H1 (cell line): ENCODE measurements around the gene GPN2. TPM values are rescaled to one million over a fixed set of nuclear protein-coding genes. Genes with fewer than 3 reads are reported as not detected.

ENCODE experiments used
- GABPA ChIP-seq: IDR thresholded peaks from 2 replicates; pipeline ENCODE4 v1.6.1; 2011; ENCODE audit warnings: mild to moderate bottlenecking, low read length, moderate library complexity, borderline replicate concordance; ENCODE audit not compliant: insufficient read depth
- RFX5 ChIP-seq: IDR thresholded peaks from 2 replicates; pipeline ENCODE4 v1.6.1; 2011; ENCODE audit warnings: low read depth, low read length, improper control_type of control experiment, borderline replicate concordance
- SAP30 ChIP-seq: fragments of 300-600 bp; sonication (generic); IDR thresholded peaks from 2 replicates; pipeline ENCODE4 v1.7.1; 2012; ENCODE audit warnings: low read length, moderate library complexity, mild to moderate bottlenecking, inconsistent platforms; ENCODE audit not compliant: insufficient read depth, insufficient replicate concordance
- SIN3A ChIP-seq, 2 experiments: IDR thresholded peaks in 1 of 2; conservative IDR thresholded peaks in 1 of 2; 2 replicates each; pipeline ENCODE4 v1.6.1; 2011 to 2012; ENCODE audit warnings: low read length in 2 of 2, improper control_type of control experiment in 1 of 2, low read depth in 1 of 2, mild to moderate bottlenecking in 1 of 2
- TAF7 ChIP-seq: optimal IDR thresholded peaks from 2 replicates; pipeline ENCODE3; 2011; ENCODE audit warnings: low read depth, mild to moderate bottlenecking, inconsistent platforms, low read length, moderate library complexity, borderline replicate concordance
- polyA plus RNA-seq, 7 experiments: library from polyadenylated mRNA; depleted of rRNA in 3 of 7; stranded (reverse) in 5 of 7; unstranded in 2 of 7; fragments of >200 nt in 5 of 7; fragments of 200-250 nt in 2 of 7; gene quantifications; 1 replicate in 5 of 7; 2 replicates in 1 of 7; 4 replicates in 1 of 7; pipeline versions ENCODE4 v1.2.1 to v1.2.3, GENCODE V29; 2011 to 2013; ENCODE audit warnings: missing spikeins in 2 of 7, mixed read lengths in 2 of 7
- total RNA-seq: library from RNA; stranded (reverse); fragmentation: NEBNext Ultra II Directional; extraction: Animal tissue kit (Norgen Biotek cat#: 25700); gene quantifications from 2 replicates; pipeline ENCODE4 v1.2.1, GENCODE V29; 2021

GPN2 gene
- total and polyA plus RNA-seq, 2 of the 8 experiments (the other 6 are each of a cell fraction or from before 2014, with no cell fraction given): 27.3 to 36.8 TPM

DNA sequence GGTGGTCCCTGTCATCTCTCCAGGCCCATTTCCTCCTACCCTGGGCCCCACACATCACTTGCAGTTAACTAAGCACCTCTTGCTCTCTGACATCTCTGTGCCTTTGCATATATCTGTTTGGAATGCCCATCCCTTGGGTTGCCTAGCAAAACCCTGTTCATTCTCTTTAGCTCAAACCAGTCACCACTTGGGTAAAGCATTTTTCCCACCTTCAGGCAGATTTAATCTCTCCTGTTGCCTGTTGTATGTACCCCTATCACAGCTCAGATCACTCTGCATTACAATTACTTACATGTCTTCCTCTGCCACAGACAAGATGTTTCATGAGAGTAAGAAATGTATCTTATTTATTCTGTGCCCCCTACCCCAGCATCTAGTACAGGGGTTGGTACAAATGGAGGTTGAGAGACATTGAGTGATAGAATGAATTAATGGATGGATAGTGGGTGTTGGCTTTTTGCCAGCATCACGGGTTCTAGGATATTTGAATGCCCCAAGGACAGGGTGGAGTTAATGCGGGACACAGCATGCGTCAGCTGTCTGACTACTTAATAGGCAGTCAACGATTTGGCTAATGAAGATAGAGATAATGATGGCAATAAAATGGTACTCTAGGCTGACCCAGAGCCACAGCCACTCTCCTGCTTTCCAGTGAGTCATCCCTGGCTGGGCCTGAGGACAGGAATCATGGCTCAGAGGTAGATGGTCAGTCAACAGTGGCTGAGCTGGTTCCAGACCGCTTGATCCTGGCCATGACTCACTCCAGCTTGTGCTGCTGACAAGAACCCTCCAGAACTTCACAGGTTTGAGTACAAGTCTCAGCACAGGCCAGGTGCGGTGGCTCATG lies 17.2 kb upstream of the GPN2 start (continued):
- TF ChIP-seq SIN3A (conservative IDR thresholded peaks at IDR 0.05 in 1 of 2, IDR thresholded peaks at IDR 0.05 in 1 of 2; ENCODE audit: low read depth in 1 of 2, low read length in 2 of 2): no peak
- no peak for TF ChIP-seq GABPA
- TF ChIP-seq RFX5: no peak
- no peak for TF ChIP-seq SAP30
- TF ChIP-seq TAF7: no peak
